NCI-H1436 treated with DMSO at 0.1 percent for 48 hours (cell line): ENCODE results near the gene DAP.
"Not testable (repeated sequence)": the region's sequence is repeated elsewhere in the genome, so short reads cannot be mapped to it uniquely, and the experiment has no call there.

Source experiments
- DNase-seq: peaks from one replicate; lab custom pipeline; 2025; lab: John Stamatoyannopoulos, UW

The DAP gene

GRCh38 chr5:10671041-10672008, 89.7 kb downstream of the DAP start:
- no peak for DNase-seq

GRCh38 chr5:10669983-10670382, 91.1 kb downstream of the DAP start:
- DNase-seq = no peak

GRCh38 chr5:10668697-10669096, 92.3 kb downstream of the DAP start:
- no peak for DNase-seq

GRCh38 chr5:10667431-10668057, 93.5 kb downstream of the DAP start:
- no peak for DNase-seq

GRCh38 chr5:10666531-10667299, 94.3 kb downstream of the DAP start:
- DNase-seq = no peak

GRCh38 chr5:10665799-10666198, 95.2 kb downstream of the DAP start:
- no peak for DNase-seq

GRCh38 chr5:10664180-10664769, 96.8 kb downstream of the DAP start:
- not testable (repeated sequence) for DNase-seq

GRCh38 chr5:10663489-10664179, 97.4 kb downstream of the DAP start:
- no peak for DNase-seq

- DNase-seq = no peak
Observed at GRCh38 chr5:10662661-10663488, 98.2 kb downstream of the DAP start.

GRCh38 chr5:10662083-10662482, 99.0 kb downstream of the DAP start:
- no peak for DNase-seq

GRCh38 chr5:10661401-10661800, 99.6 kb downstream of the DAP start:
- DNase-seq = no peak

- no peak for DNase-seq
Observed at GRCh38 chr5:10660720-10661387, 100.2 kb downstream of the DAP start.

GRCh38 chr5:10660135-10660534, 100.9 kb downstream of the DAP start:
- no peak for DNase-seq

- no peak for DNase-seq
Observed at GRCh38 chr5:10658265-10658664, 102.8 kb downstream of the DAP start.

GRCh38 chr5:10655972-10656830, 104.8 kb downstream of the DAP start:
- no peak for DNase-seq

GRCh38 chr5:10655161-10655971, 105.7 kb downstream of the DAP start:
- DNase-seq = no peak

GRCh38 chr5:10654566-10654965, 106.5 kb downstream of the DAP start:
- no peak for DNase-seq

- no peak for DNase-seq
Observed at GRCh38 chr5:10653751-10654400, 107.2 kb downstream of the DAP start.
